ENCODE results near the gene GATM. TPM values are rescaled to one million over a fixed set of nuclear protein-coding genes. Genes with fewer than 3 reads are reported as not detected.

GATM gene, protein sequence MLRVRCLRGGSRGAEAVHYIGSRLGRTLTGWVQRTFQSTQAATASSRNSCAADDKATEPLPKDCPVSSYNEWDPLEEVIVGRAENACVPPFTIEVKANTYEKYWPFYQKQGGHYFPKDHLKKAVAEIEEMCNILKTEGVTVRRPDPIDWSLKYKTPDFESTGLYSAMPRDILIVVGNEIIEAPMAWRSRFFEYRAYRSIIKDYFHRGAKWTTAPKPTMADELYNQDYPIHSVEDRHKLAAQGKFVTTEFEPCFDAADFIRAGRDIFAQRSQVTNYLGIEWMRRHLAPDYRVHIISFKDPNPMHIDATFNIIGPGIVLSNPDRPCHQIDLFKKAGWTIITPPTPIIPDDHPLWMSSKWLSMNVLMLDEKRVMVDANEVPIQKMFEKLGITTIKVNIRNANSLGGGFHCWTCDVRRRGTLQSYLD
- total RNA-seq (2022) (4.1 and 4.2 TPM in 2 replicates), Bru-seq, nascent RNA (percentile 28 among the genes with signal in this experiment), BruChase-seq, experiment 1, labeled RNA remaining after a 6-hour chase (percentile 29 among the genes with signal in this experiment), BruChase-seq, experiment 2, labeled RNA remaining after a 2-hour chase (percentile 26 among the genes with signal in this experiment)
- long read RNA-seq, partial matches to known transcripts: 0 of 4 reads
- long read RNA-seq, other reads (novel, unspliced or antisense): 1 of 4 reads

DNA sequence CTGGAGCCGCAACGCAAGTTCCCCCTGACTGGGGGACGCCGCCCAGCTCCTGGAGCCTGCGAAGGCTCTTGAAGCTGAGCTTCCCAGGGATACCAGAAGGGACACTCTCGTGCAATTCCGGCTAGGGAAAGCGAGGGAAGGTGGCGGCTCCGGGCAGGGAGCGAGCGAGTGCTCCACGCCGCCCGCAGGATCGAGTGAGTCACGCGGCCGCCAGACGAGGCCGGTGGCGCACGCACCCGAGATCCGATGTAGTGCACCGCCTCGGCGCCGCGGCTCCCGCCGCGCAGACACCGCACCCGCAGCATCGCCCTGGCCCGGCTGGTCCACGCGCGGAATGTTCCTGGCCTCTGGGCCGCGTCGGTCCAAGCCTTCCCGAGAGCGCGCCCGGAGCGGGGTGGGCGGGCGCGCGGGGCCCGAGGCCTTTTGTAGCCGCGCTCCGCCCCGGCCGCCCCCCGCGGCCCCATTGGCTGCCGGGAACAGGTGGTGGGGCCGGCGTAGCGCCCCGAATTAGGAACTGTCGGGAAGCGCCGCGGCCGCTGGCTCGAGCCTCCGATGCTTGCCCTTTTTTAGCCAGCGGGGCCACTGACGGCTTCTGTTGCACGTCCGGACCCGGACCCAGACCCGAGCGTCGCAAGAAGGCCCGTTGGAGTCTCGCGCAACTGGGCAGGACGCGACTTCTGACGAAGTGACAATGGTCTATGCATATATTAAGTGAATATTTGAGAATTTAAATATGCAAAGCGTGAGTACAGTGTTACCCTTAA, at the start of gene GATM:
Gene GATM, minus strand, starts transcription at position 396 of the 764 bp plus-strand sequence. Its CDS starts 91 bp downstream, at position 305.
- Mint-ChIP-seq H3K9me3 (ENCODE audit: low read depth, unreplicated experiment) (no peaks in the 10 kb centered on the region), H3K27ac (ENCODE audit: unreplicated experiment) (peak within 1 kb of the TSS; percentile 49), H3K36me3 (ENCODE audit: insufficient read depth, unreplicated experiment) (peaks cover 10% of the 10 kb centered on the region), H3K4me1 (ENCODE audit: low read depth, unreplicated experiment) (peaks cover 41% of the 10 kb centered on the region), H3K4me3 (ENCODE audit: low read depth, unreplicated experiment) (peak within 1 kb of the TSS; percentile 95), H3K27me3 (ENCODE audit: unreplicated experiment) (peaks cover 20% of the 10 kb centered on the region)
- CTCF ChIA-PET: interaction anchor here (0.5 to 1.4 kb wide), 4 partner anchors 24 to 162 kb away, joined by 4 to 6 read pairs (median 5); a partner anchor contains a TSS
- no TSS peak for BruUV-seq (replicated peaks)
- DNase-seq: peak; percentile 79
- TF ChIP-seq, protein P1, sequence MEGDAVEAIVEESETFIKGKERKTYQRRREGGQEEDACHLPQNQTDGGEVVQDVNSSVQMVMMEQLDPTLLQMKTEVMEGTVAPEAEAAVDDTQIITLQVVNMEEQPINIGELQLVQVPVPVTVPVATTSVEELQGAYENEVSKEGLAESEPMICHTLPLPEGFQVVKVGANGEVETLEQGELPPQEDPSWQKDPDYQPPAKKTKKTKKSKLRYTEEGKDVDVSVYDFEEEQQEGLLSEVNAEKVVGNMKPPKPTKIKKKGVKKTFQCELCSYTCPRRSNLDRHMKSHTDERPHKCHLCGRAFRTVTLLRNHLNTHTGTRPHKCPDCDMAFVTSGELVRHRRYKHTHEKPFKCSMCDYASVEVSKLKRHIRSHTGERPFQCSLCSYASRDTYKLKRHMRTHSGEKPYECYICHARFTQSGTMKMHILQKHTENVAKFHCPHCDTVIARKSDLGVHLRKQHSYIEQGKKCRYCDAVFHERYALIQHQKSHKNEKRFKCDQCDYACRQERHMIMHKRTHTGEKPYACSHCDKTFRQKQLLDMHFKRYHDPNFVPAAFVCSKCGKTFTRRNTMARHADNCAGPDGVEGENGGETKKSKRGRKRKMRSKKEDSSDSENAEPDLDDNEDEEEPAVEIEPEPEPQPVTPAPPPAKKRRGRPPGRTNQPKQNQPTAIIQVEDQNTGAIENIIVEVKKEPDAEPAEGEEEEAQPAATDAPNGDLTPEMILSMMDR (IDR thresholded peaks at IDR 0.05; ENCODE audit: unreplicated experiment): peak; percentile 51
- intact Hi-C loops (cut with micrococcal nuclease; ENCODE audit: unreplicated experiment): no loop called here

DNA sequence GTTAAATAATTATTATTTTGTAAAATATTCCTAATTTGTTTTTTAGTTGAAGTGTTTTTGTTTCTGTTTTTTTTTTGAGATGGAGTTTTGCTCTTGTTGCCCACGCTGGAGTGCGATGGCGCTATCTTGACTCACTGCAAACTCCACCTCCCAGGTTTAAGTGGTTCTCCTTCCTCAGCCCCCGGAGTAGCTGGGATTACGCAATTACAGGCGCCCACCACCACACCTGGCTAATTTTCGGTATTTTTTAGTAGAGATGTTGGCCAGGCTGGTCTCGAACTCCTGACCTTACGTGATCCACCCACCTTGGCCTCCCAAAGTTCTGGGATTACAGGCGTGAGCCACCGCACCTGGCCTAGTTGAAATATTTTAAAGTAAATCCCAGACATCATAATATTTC, 48.7 kb upstream of the GATM start:
- CTCF ChIA-PET: no interaction called here
- Mint-ChIP-seq H3K36me3 (ENCODE audit: insufficient read depth, unreplicated experiment) (peaks cover 28% of the 10 kb centered on the region), H3K9me3 (ENCODE audit: low read depth, unreplicated experiment) (no peaks in the 10 kb centered on the region), H3K4me3 (ENCODE audit: low read depth, unreplicated experiment) (no peak overlapping the region), H3K27me3 (ENCODE audit: unreplicated experiment) (no peaks in the 10 kb centered on the region), H3K27ac (ENCODE audit: unreplicated experiment) (no peak overlapping the region), H3K4me1 (ENCODE audit: low read depth, unreplicated experiment) (peaks cover 9% of the 10 kb centered on the region)
- DNase-seq: no peak
- intact Hi-C loops (cut with micrococcal nuclease; ENCODE audit: unreplicated experiment): no loop called here
- TF ChIP-seq, protein P1 (IDR thresholded peaks at IDR 0.05; ENCODE audit: unreplicated experiment): no peak
- BruUV-seq (replicated peaks): no TSS peak

DNA sequence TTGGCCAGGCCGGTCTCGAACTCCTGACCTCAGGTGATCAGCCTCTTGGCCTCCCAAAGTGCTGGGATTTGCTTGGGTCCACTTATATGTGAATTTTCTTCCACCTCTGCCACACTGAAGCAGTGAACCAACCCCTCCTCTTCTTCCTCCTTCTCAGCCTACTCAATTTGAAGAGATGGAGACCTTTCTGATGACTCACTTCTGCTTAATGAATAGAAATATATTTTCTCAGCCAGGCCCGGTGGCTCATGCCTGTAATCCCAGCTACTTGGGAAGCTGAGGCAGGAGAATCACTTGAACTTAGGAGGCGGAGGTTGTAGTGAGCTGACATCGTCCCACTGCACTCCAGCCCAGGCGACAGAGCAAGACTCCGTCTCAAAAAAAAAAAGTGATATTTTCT, 46.8 kb upstream of the GATM start:
- intact Hi-C loops (cut with micrococcal nuclease; ENCODE audit: unreplicated experiment): no loop called here
- no peak for DNase-seq
- TF ChIP-seq, protein P1 (IDR thresholded peaks at IDR 0.05; ENCODE audit: unreplicated experiment): no peak
- H3K27ac Mint-ChIP-seq (ENCODE audit: unreplicated experiment): peak overlapping the region; percentile 64
- H3K4me1 Mint-ChIP-seq (ENCODE audit: low read depth, unreplicated experiment): peaks cover 9% of the 10 kb centered on the region
- no peaks in the 10 kb centered on the region for H3K9me3 Mint-ChIP-seq (ENCODE audit: low read depth, unreplicated experiment)
- no peaks in the 10 kb centered on the region for H3K27me3 Mint-ChIP-seq (ENCODE audit: unreplicated experiment)
- H3K36me3 Mint-ChIP-seq (ENCODE audit: insufficient read depth, unreplicated experiment): peaks cover 33% of the 10 kb centered on the region
- no peak overlapping the region for H3K4me3 Mint-ChIP-seq (ENCODE audit: low read depth, unreplicated experiment)
- CTCF ChIA-PET: interaction anchor here (0.8 kb wide), 1 partner anchor 17 kb away, joined by 3 read pairs; no protein-coding TSS in a partner anchor
- BruUV-seq (replicated peaks): no TSS peak

DNA sequence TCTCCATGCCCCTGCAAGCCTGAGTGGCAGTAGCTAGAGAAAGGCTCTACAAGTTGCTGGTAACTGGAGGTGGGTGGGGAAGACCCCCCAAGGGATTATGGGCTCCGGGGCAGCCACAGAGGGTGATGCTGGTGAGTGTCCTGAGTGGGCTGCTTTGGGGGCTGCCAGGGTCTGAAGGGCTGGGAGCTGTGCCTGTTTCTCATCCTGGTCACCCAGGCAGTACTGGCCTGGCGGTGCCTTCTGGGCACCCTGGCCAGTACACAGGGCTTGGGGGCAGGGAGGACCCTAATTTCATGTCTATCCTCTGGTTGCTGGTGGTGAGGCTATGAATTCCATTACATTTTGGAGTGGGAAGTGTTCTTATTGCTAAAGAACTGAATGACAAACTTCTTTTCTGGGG, 46.1 kb upstream of the GATM start:
- BruUV-seq (replicated peaks): no TSS peak
- Mint-ChIP-seq H3K9me3 (ENCODE audit: low read depth, unreplicated experiment) (no peaks in the 10 kb centered on the region), H3K27ac (ENCODE audit: unreplicated experiment) (no peak overlapping the region), H3K4me3 (ENCODE audit: low read depth, unreplicated experiment) (no peak overlapping the region), H3K4me1 (ENCODE audit: low read depth, unreplicated experiment) (peaks cover 9% of the 10 kb centered on the region), H3K36me3 (ENCODE audit: insufficient read depth, unreplicated experiment) (peaks cover 35% of the 10 kb centered on the region), H3K27me3 (ENCODE audit: unreplicated experiment) (no peaks in the 10 kb centered on the region)
- CTCF ChIA-PET: interaction anchor here (0.5 kb wide), 1 partner anchor 740 kb away, joined by 4 read pairs; no protein-coding TSS in a partner anchor
- TF ChIP-seq, protein P1 (IDR thresholded peaks at IDR 0.05; ENCODE audit: unreplicated experiment): no peak
- intact Hi-C loops (cut with micrococcal nuclease; ENCODE audit: unreplicated experiment): no loop called here
- no peak for DNase-seq

Measured in Calu3 (cell line).